HFF-Myc (cell line): ENCODE data around the gene DENND2D.

Experiments used
- DNase-seq: peaks from one replicate; pipeline ENCODE4 v3.0.0-alpha.2; 2011; ENCODE audit warnings: low read depth; ENCODE audit errors: extremely low read depth
- H3K4me3 ChIP-seq: replicated peaks from 2 replicates; pipeline ENCODE4 v1.5.1; 2011; ENCODE audit warnings: low read depth, mild to moderate bottlenecking, control low read depth, low read length
- CTCF ChIP-seq: IDR thresholded peaks from 2 replicates; pipeline ENCODE4 v1.5.1; 2012; ENCODE audit warnings: mild to moderate bottlenecking, low read depth, low read length, control low read depth; ENCODE audit errors: missing control alignments

Gene DENND2D

GRCh38 chr1:111199881-111200801 is at the start of gene DENND2D:
Gene DENND2D (minus strand): TSS chr1:111200646. CDS start chr1:111200459, 187 bp downstream.
- no peak within 1 kb of the TSS for H3K4me3 ChIP-seq
- no peak for DNase-seq
- TF ChIP-seq CTCF: no peak

GRCh38 chr1:111249960-111250359 is 49.5 kb upstream of the DENND2D start:
- TF ChIP-seq CTCF: no peak
- no peak overlapping the region for H3K4me3 ChIP-seq
- DNase-seq: no peak

GRCh38 chr1:111247125-111247838 is 46.8 kb upstream of the DENND2D start:
- no peak for TF ChIP-seq CTCF
- H3K4me3 ChIP-seq: no peak overlapping the region
- DNase-seq: no peak

- DNase-seq: no peak
- no peak for TF ChIP-seq CTCF
- no peak overlapping the region for H3K4me3 ChIP-seq
These were observed 42.5 kb upstream of the DENND2D start for GRCh38 chr1:111242805-111243523.

GRCh38 chr1:111241797-111242196 is 41.4 kb upstream of the DENND2D start:
- DNase-seq: no peak
- TF ChIP-seq CTCF: no peak
- no peak overlapping the region for H3K4me3 ChIP-seq

- no peak for TF ChIP-seq CTCF
- DNase-seq: no peak
- no peak overlapping the region for H3K4me3 ChIP-seq
These were observed 37.8 kb upstream of the DENND2D start for GRCh38 chr1:111238056-111238795.
